Endodermal cell (in vitro differentiated cells): Measurements from ENCODE around the gene HCN3. TPM values are rescaled to one million over a fixed set of nuclear protein-coding genes. Genes with fewer than 3 reads are reported as not detected.
A peak's percentile ranks its signal among the peaks of the same experiment; 100 is the strongest.

Experiments
- DNase-seq: peaks from one replicate; pipeline ENCODE4 v3.0.0-alpha.2; 2017
- H3K27ac ChIP-seq: 2 replicates; pipeline ENCODE4 v1.5.1; 2013; ENCODE audit warnings: mild to moderate bottlenecking, low read depth, low read length, moderate library complexity
- H3K27me3 ChIP-seq: 2 replicates; pipeline ENCODE4 v1.6.1; 2013; ENCODE audit warnings: mild to moderate bottlenecking, low read length, moderate library complexity; ENCODE audit not compliant: insufficient read depth, control insufficient read depth, poor library complexity, severe bottlenecking
- H3K36me3 ChIP-seq: 2 replicates; pipeline ENCODE4 v1.7.0; 2013; ENCODE audit warnings: mild to moderate bottlenecking, low read length, moderate library complexity; ENCODE audit not compliant: control insufficient read depth, insufficient read depth
- H3K4me1 ChIP-seq: one replicate; pipeline ENCODE4 v1.7.0; 2013; ENCODE audit warnings: low read length; ENCODE audit not compliant: control insufficient read depth, insufficient read depth
- H3K4me3 ChIP-seq: 2 replicates; pipeline ENCODE4 v1.5.1; 2013; ENCODE audit warnings: mild to moderate bottlenecking, low read length, moderate library complexity
- H3K9ac ChIP-seq: 2 replicates; pipeline ENCODE4 v1.6.1; 2013; ENCODE audit warnings: mild to moderate bottlenecking, low read length, moderate library complexity; ENCODE audit not compliant: poor library complexity, severe bottlenecking; ENCODE audit errors: extremely low read depth
- H3K9me3 ChIP-seq: 2 replicates; pipeline ENCODE4 v1.6.1; 2013; ENCODE audit warnings: mild to moderate bottlenecking, low read length, moderate library complexity; ENCODE audit not compliant: control insufficient read depth
- H3K27ac Mint-ChIP-seq: 2 replicates; pipeline ENCODE4 v1.8.0; 2020; ENCODE audit warnings: mixed read lengths
- H3K27me3 Mint-ChIP-seq: 2 replicates; pipeline ENCODE4 v1.8.0; 2021; ENCODE audit warnings: mild to moderate bottlenecking, mixed read lengths; ENCODE audit not compliant: insufficient read depth
- H3K36me3 Mint-ChIP-seq: 2 replicates; pipeline ENCODE4 v1.8.0; 2020; ENCODE audit warnings: low read depth, mixed read lengths
- H3K4me1 Mint-ChIP-seq: 2 replicates; pipeline ENCODE4 v1.8.0; 2020; ENCODE audit warnings: mixed read lengths
- H3K4me3 Mint-ChIP-seq: 2 replicates; pipeline ENCODE4 v1.8.0; 2020; ENCODE audit warnings: mild to moderate bottlenecking, moderate library complexity, mixed read lengths
- H3K9me3 Mint-ChIP-seq: 2 replicates; pipeline ENCODE4 v1.8.0; 2020; ENCODE audit warnings: mild to moderate bottlenecking, mixed read lengths
- WGBS, 2 experiments: methylation state at CpG; one replicate each; pipeline versions ENCODE4 v1.1.5 to v1.1.7; 2013; ENCODE audit warnings: missing lambda C conversion rate in 2 of 2, mixed read lengths in 1 of 2; ENCODE audit not compliant: insufficient coverage in 1 of 2, insufficient read length in 1 of 2; 5-methylcytosine and 5-hydroxymethylcytosine counted together
- total RNA-seq, 2 donors: library from RNA; stranded (reverse); fragmentation: NEBNext Ultra II Directional in 1 of 2; extraction: Animal tissue kit (Norgen Biotek cat#: 25700) in 1 of 2; gene quantifications; 2 replicates in 1 of 2; 3 replicates in 1 of 2; pipeline ENCODE4 v1.2.1, GENCODE V29; 2021
- TF ChIP-seq, protein P1 (sequence below): fragments of 200-600 bp; sonication (generic); conservative IDR thresholded peaks from 2 replicates; pipeline ENCODE4 v1.5.0; 2021; ENCODE audit warnings: antibody characterized with exemption, mild to moderate bottlenecking

HCN3 gene
- total RNA-seq, 2 donors from 2014 or later = 8.7 to 9.2 TPM

DNA sequence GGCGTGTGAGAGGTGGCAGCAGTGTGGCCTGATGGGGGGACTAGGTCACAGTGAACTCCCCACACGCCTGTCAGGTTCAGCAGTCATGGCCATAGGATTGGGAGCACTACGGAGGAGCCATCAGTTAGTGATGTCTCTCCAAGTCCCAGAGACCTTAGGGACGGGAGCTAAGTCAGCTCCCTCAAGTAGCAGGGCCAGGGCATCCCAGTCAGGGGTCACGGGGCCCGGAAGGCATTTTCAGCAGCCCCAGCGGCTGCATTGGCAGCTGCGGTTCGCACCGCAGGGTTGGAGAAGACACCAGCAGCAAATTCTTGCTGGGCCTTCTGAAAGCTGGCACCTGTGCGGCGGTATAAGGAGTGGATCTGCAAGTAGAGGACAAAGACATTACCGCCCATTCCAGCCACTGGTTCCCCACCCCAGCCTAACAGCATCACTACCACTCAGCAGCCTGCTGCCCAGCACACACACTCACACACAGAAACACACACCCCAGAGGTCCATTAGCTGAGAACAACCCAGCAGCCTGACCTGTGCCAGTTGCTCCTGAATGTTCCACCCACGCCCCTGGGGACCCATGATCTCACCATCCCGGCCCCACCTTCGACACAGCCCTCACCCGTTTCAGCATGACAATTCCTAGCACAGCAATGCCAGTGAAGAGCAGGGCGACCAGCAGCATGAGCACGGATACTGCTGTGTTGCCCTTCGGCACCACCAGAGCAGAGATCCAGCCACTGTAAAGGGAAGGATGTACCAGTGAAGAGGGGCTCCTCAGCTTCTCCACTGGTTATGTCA, 21.0 kb upstream of the HCN3 start:
- no peaks in the 10 kb centered on the region for H3K9me3 Mint-ChIP-seq

DNA sequence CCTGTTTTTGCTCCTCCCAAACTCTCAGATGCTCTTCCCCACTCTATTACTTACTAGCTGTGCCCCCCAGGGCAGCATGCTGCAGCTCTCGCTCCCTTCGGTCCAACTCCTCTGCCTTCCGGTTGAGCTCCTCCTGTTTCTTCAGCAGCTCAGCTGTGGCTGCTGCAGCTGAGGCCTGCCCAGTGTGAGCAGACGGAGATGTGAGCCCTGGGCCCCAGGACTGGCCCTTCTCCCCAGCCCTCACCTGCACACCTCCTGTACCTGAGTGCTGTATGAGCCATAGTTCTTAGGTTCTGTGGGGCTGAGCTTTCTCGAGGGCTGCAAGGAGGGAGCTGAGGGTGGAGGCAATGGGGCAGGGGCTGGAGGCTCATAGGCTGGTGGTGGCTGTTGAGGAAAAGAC, 17.0 kb upstream of the HCN3 start:
- TF ChIP-seq, protein P1, sequence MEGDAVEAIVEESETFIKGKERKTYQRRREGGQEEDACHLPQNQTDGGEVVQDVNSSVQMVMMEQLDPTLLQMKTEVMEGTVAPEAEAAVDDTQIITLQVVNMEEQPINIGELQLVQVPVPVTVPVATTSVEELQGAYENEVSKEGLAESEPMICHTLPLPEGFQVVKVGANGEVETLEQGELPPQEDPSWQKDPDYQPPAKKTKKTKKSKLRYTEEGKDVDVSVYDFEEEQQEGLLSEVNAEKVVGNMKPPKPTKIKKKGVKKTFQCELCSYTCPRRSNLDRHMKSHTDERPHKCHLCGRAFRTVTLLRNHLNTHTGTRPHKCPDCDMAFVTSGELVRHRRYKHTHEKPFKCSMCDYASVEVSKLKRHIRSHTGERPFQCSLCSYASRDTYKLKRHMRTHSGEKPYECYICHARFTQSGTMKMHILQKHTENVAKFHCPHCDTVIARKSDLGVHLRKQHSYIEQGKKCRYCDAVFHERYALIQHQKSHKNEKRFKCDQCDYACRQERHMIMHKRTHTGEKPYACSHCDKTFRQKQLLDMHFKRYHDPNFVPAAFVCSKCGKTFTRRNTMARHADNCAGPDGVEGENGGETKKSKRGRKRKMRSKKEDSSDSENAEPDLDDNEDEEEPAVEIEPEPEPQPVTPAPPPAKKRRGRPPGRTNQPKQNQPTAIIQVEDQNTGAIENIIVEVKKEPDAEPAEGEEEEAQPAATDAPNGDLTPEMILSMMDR = no peak
- Mint-ChIP-seq H3K9me3 (no peaks in the 10 kb centered on the region), H3K4me1 (peaks cover 17% of the 10 kb centered on the region), H3K4me3 (no peak overlapping the region), H3K27ac (peak overlapping the region; percentile 64), H3K27me3 (no peaks in the 10 kb centered on the region), H3K36me3 (peaks cover 46% of the 10 kb centered on the region)
- no peak for DNase-seq
- Histone ChIP-seq H3K27ac (no peak overlapping the region), H3K9me3 (no peaks in the 10 kb centered on the region), H3K27me3 (no peaks in the 10 kb centered on the region), H3K36me3 (peaks cover 43% of the 10 kb centered on the region), H3K9ac (no peak overlapping the region), H3K4me3 (no peak overlapping the region), H3K4me1 (no peaks in the 10 kb centered on the region)
- WGBS, 2 experiments = 96 to 100% methylated on average over 3 to 5 of the region's 5 CpGs

More for the DNA sequence above, 21.0 kb upstream of the HCN3 start:
- Mint-ChIP-seq H3K4me3 (peak overlapping the region; percentile 69), H3K4me1 (peaks cover 18% of the 10 kb centered on the region), H3K27ac (peak overlapping the region; percentile 79), H3K36me3 (peaks cover 25% of the 10 kb centered on the region), H3K27me3 (no peaks in the 10 kb centered on the region)
- Histone ChIP-seq H3K36me3 (peaks cover 15% of the 10 kb centered on the region), H3K27ac (no peak overlapping the region), H3K9ac (no peak overlapping the region), H3K4me1 (peaks cover 7% of the 10 kb centered on the region), H3K27me3 (no peaks in the 10 kb centered on the region), H3K9me3 (no peaks in the 10 kb centered on the region), H3K4me3 (no peak overlapping the region)
- peak; percentile 59 for DNase-seq
- 92% methylated on average over 16 to 20 of the region's 20 CpGs for WGBS, 2 experiments
- TF ChIP-seq, protein P1 = no peak

DNA sequence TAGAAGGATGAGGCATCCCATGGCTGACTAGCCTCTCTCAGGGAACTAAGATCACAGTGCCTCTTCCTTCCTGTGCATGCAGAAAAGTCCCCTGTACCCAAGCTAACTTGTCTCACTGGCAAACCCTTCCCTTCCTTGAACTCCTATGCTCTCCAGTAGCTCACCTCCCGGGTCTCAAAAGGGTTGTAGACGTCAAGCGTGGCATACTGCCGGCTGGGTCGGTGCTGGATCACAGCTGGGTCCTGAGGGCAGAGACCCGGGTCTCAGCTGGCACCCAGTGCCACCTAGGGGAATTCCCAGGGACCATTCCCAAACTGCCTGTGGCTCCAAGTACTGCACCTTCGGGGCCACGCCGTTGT, 15.8 kb upstream of the HCN3 start:
- Histone ChIP-seq H3K27ac (peak overlapping the region; percentile 59), H3K27me3 (no peaks in the 10 kb centered on the region), H3K36me3 (peaks cover 55% of the 10 kb centered on the region), H3K9me3 (no peaks in the 10 kb centered on the region), H3K4me1 (no peaks in the 10 kb centered on the region), H3K9ac (peak overlapping the region; percentile 56), H3K4me3 (peak overlapping the region; percentile 92)
- Mint-ChIP-seq H3K4me3 (peak overlapping the region; percentile 91), H3K27me3 (no peaks in the 10 kb centered on the region), H3K4me1 (peaks cover 13% of the 10 kb centered on the region), H3K9me3 (no peaks in the 10 kb centered on the region), H3K36me3 (peaks cover 56% of the 10 kb centered on the region), H3K27ac (peak overlapping the region; percentile 94)
- TF ChIP-seq, protein P1 = peak; percentile 49
- DNase-seq = no peak
- WGBS, 2 experiments = 5 to 7% methylated on average over 6 to 9 of the region's 9 CpGs
